HepG2 (cell line): ENCODE results near the gene OSBPL8. TPM values are rescaled to one million over a fixed set of nuclear protein-coding genes. Genes with fewer than 3 reads are reported as not detected.

Source experiments
- AKAP8 ChIP-seq: sonication (generic); formaldehyde crosslinking; IDR thresholded peaks from 2 replicates; pipeline ENCODE4 v1.5.1; 2020; ENCODE audit warnings: mild to moderate bottlenecking, missing genetic modification reagents
- ATF1 ChIP-seq: IDR thresholded peaks from 2 replicates; pipeline ENCODE4 v1.6.1; 2016; ENCODE audit warnings: mild to moderate bottlenecking, control low read depth
- ATF3 ChIP-seq: sonication (generic); formaldehyde crosslinking; IDR thresholded peaks from 2 replicates; pipeline ENCODE4 v1.4.0; 2020; ENCODE audit warnings: missing genetic modification reagents
- CBX1 ChIP-seq: IDR thresholded peaks from one replicate; pipeline ENCODE4 v1.6.1; 2016; ENCODE audit warnings: antibody characterized with exemption, low read depth
- FOXM1 ChIP-seq: sonication (generic); formaldehyde crosslinking; IDR thresholded peaks from 2 replicates; pipeline ENCODE4 v1.5.0; 2020; ENCODE audit warnings: missing genetic modification reagents
- IRF2 ChIP-seq: IDR thresholded peaks from 2 replicates; pipeline ENCODE4 v1.6.1; 2018; ENCODE audit warnings: missing genetic modification reagents, missing compliant biosample characterization
- MAX ChIP-seq: IDR thresholded peaks from 2 replicates; pipeline ENCODE4 v1.6.1; 2012; ENCODE audit warnings: inconsistent platforms
- NAIF1 ChIP-seq: sonication (generic); formaldehyde crosslinking; IDR thresholded peaks from 2 replicates; pipeline ENCODE4 v1.5.0; 2020; ENCODE audit warnings: mild to moderate bottlenecking, missing genetic modification reagents, borderline replicate concordance
- NFIC ChIP-seq: IDR thresholded peaks from 2 replicates; pipeline ENCODE4 v1.6.1; 2012; ENCODE audit warnings: mild to moderate bottlenecking, low read length, inconsistent platforms
- NRL ChIP-seq: sonication (generic); formaldehyde crosslinking; IDR thresholded peaks from 2 replicates; pipeline ENCODE4 v1.5.0; 2020; ENCODE audit warnings: missing genetic modification reagents, mild to moderate bottlenecking, moderate library complexity, borderline replicate concordance
- PAXIP1 ChIP-seq: sonication (generic); formaldehyde crosslinking; conservative IDR thresholded peaks from 2 replicates; pipeline ENCODE4 v1.4.0; 2020; ENCODE audit warnings: mild to moderate bottlenecking, missing genetic modification reagents, moderate library complexity
- PHF5A ChIP-seq: IDR thresholded peaks from one replicate; pipeline ENCODE4 v1.6.1; 2018; ENCODE audit warnings: low read depth, missing genetic modification reagents; ENCODE audit not compliant: unreplicated experiment
- PLRG1 ChIP-seq: fragments of 450-650 bp; conservative IDR thresholded peaks from 2 replicates; pipeline ENCODE4 v1.6.1; 2016
- SMARCC2 ChIP-seq: fragments of 450-650 bp; IDR thresholded peaks from 2 replicates; pipeline ENCODE4 v1.6.1; 2017; ENCODE audit warnings: antibody characterized with exemption, mild to moderate bottlenecking
- SNAPC2 ChIP-seq: sonication (generic); formaldehyde crosslinking; IDR thresholded peaks from 2 replicates; pipeline ENCODE4 v1.8.1; 2022; ENCODE audit warnings: mild to moderate bottlenecking, missing genetic modification reagents
- SRF ChIP-seq: IDR thresholded peaks from 2 replicates; pipeline ENCODE4 v1.6.1; 2011; ENCODE audit warnings: mild to moderate bottlenecking, low read depth, low read length, moderate library complexity
- TEF ChIP-seq: sonication (generic); formaldehyde crosslinking; IDR thresholded peaks from 2 replicates; pipeline ENCODE4 v1.5.0; 2020; ENCODE audit warnings: missing genetic modification reagents
- U2AF2 ChIP-seq: fragments of 200-400 bp; formaldehyde crosslinking; IDR thresholded peaks from 2 replicates; pipeline ENCODE4 v1.6.1; 2017; ENCODE audit warnings: low read depth, mild to moderate bottlenecking, low read length
- YEATS4 ChIP-seq: sonication (generic); formaldehyde crosslinking; IDR thresholded peaks from 2 replicates; pipeline ENCODE4 v1.4.0; 2020; ENCODE audit warnings: missing genetic modification reagents, borderline replicate concordance
- ZFP36L1 ChIP-seq: sonication (generic); formaldehyde crosslinking; IDR thresholded peaks from 2 replicates; pipeline ENCODE4 v1.8.0; 2022; ENCODE audit warnings: mild to moderate bottlenecking, missing genetic modification reagents, moderate library complexity
- ZFYVE20 ChIP-seq: sonication (generic); formaldehyde crosslinking; IDR thresholded peaks from 2 replicates; pipeline ENCODE4 v1.8.0; 2023; ENCODE audit warnings: low read depth, mild to moderate bottlenecking, moderate library complexity, missing genetic modification reagents, borderline replicate concordance
- ZNF292 ChIP-seq: sonication (generic); formaldehyde crosslinking; IDR thresholded peaks from 2 replicates; pipeline ENCODE4 v1.8.1; 2022; ENCODE audit warnings: mild to moderate bottlenecking, low read depth, missing genetic modification reagents, borderline replicate concordance
- ZNF576 ChIP-seq: sonication (generic); formaldehyde crosslinking; IDR thresholded peaks from 2 replicates; pipeline ENCODE4 v1.4.0; 2020; ENCODE audit warnings: mild to moderate bottlenecking, missing genetic modification reagents
- ZNF761 ChIP-seq: sonication (generic); formaldehyde crosslinking; conservative IDR thresholded peaks from 2 replicates; pipeline ENCODE4 v1.4.0; 2020; ENCODE audit warnings: mild to moderate bottlenecking, missing genetic modification reagents
- ZNF768 ChIP-seq: sonication (generic); formaldehyde crosslinking; IDR thresholded peaks from 2 replicates; pipeline ENCODE4 v1.4.0; 2020; ENCODE audit warnings: missing genetic modification reagents
- ZNF772 ChIP-seq: sonication (generic); formaldehyde crosslinking; IDR thresholded peaks from 2 replicates; pipeline ENCODE4 v1.5.0; 2020; ENCODE audit warnings: mild to moderate bottlenecking, missing genetic modification reagents
- ZNF773 ChIP-seq: sonication (generic); formaldehyde crosslinking; IDR thresholded peaks from 2 replicates; pipeline ENCODE4 v1.4.0; 2020; ENCODE audit warnings: missing genetic modification reagents, borderline replicate concordance
- polyA plus RNA-seq, 8 experiments: library from polyadenylated mRNA; depleted of rRNA in 3 of 8; stranded (reverse) in 7 of 8; unstranded in 1 of 8; fragments of >200 nt; fragmentation: Illumina TruSeq in 4 of 8; extraction: Trizol in 4 of 8; gene quantifications; 2 replicates each; pipeline versions ENCODE4 v1.2.1 to v1.2.3, GENCODE V29; 2011 to 2016; ENCODE audit warnings: low read depth in 4 of 8, missing spikeins in 1 of 8, mixed read lengths in 1 of 8; ENCODE audit not compliant: insufficient read depth in 1 of 8
- total RNA-seq, 5 experiments: library from RNA; depleted of rRNA; stranded (reverse); fragments of >200 nt; fragmentation: Illumina TruSeq; extraction: Trizol; gene quantifications; 2 replicates each; pipeline ENCODE4 v1.2.3, GENCODE V29; 2016; ENCODE audit warnings: low read depth in 1 of 5

OSBPL8 gene
- total and polyA plus RNA-seq, 2 of the 13 experiments (the other 11 are each of a cell fraction or from before 2014, with no cell fraction given) = 11.0 to 33.9 TPM

GRCh38 chr12:76559400-76560085 lies at the start of gene OSBPL8 (continued):
- TF ChIP-seq ZFYVE20 (CRISPR knock-in tag) (peak; percentile 71; the same call in 1 of the 2 replicates), PLRG1 (no peak), ZNF768 (CRISPR knock-in tag) (peak; percentile 80; the same call in 1 of the 2 replicates), ZNF772 (CRISPR knock-in tag) (peak; percentile 85; the same call in 1 of the 2 replicates), ZNF773 (CRISPR knock-in tag) (peak; percentile 92; the same call in 1 of the 2 replicates), PHF5A (peak; percentile 38), ZNF576 (CRISPR knock-in tag) (peak; percentile 12; the same call in 1 of the 2 replicates), U2AF2 (no peak), FOXM1 (CRISPR knock-in tag) (no peak), SNAPC2 (CRISPR knock-in tag) (no peak), ZNF761 (peak; percentile 85), PAXIP1 (CRISPR knock-in tag) (peak; percentile 52), SRF (no peak), IRF2 (CRISPR knock-in tag) (peak; percentile 57; the same call in 1 of the 2 replicates), ATF1 (peak; percentile 90), ZNF292 (CRISPR knock-in tag) (peak; percentile 71; the same call in 1 of the 2 replicates), YEATS4 (CRISPR knock-in tag) (peak; percentile 78; the same call in 1 of the 2 replicates), MAX (peak; percentile 94), TEF (CRISPR knock-in tag) (no peak), CBX1 (peak; percentile 79), AKAP8 (CRISPR knock-in tag) (peak; percentile 86), ZFP36L1 (CRISPR knock-in tag) (peak; percentile 62), SMARCC2 (no peak), ATF3 (peak; percentile 26; the same call in 1 of the 2 replicates), NFIC (no peak), NAIF1 (CRISPR knock-in tag) (0 out of 2 replicates have a peak, but pooled peaks have one; percentile 61), NRL (CRISPR knock-in tag) (peak; percentile 81)
